Measurements from ENCODE around the gene GIT2. TPM values are rescaled to one million over a fixed set of nuclear protein-coding genes. Genes with fewer than 3 reads are reported as not detected.

GIT2 gene
- total RNA-seq, 1 donor from 2014 or later = 50.5 TPM

DNA sequence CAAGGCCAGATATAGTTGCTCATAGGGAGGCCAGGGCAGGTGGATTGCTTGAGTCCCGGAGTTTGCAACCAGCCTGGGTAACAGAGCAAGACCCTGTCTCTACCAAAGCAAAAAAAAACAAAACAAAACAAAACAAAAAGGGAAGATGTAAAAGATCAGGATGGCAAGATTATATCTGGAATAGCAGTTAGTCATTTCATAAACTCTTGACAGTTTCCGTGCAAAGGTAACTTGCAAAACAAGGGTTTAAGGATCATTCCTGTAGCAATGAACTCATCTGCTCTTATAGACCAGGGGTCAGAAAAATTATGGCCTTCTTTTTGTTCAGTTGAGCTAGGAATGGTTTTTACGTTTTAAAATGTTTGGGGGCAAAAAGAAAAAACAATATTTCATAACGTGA is 29.6 kb downstream of the GIT2 start:
- Histone ChIP-seq H3K27ac (replicated peaks) (no peak overlapping the region), H3K4me1 (peaks cover 31% of the 10 kb centered on the region), H3K36me3 (peaks cover 89% of the 10 kb centered on the region), H3K4me3 (no peak overlapping the region), H3K27me3 (ENCODE audit: low read depth) (no peaks in the 10 kb centered on the region), H3K9me3 (replicated peaks) (no peaks in the 10 kb centered on the region)
- intact Hi-C loops (cut with micrococcal nuclease) = no loop called here
- no peak for DNase-seq
- TF ChIP-seq, protein P1, sequence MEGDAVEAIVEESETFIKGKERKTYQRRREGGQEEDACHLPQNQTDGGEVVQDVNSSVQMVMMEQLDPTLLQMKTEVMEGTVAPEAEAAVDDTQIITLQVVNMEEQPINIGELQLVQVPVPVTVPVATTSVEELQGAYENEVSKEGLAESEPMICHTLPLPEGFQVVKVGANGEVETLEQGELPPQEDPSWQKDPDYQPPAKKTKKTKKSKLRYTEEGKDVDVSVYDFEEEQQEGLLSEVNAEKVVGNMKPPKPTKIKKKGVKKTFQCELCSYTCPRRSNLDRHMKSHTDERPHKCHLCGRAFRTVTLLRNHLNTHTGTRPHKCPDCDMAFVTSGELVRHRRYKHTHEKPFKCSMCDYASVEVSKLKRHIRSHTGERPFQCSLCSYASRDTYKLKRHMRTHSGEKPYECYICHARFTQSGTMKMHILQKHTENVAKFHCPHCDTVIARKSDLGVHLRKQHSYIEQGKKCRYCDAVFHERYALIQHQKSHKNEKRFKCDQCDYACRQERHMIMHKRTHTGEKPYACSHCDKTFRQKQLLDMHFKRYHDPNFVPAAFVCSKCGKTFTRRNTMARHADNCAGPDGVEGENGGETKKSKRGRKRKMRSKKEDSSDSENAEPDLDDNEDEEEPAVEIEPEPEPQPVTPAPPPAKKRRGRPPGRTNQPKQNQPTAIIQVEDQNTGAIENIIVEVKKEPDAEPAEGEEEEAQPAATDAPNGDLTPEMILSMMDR (IDR thresholded peaks at IDR 0.05; ENCODE audit: borderline replicate concordance) = no peak

GRCh38 chr12:109963743-109964429 is 32.3 kb downstream of the GIT2 start:
- no peaks in the 10 kb centered on the region for H3K27me3 ChIP-seq (ENCODE audit: low read depth)
- intact Hi-C loops (cut with micrococcal nuclease) = loop anchor here (2.0 kb wide), 1 partner anchor 29 kb away; no protein-coding TSS in a partner anchor
- H3K36me3 ChIP-seq = peaks cover 89% of the 10 kb centered on the region
- DNase-seq = no peak
- no peak overlapping the region for H3K4me3 ChIP-seq
- peak overlapping the region; percentile 73 for H3K27ac ChIP-seq (replicated peaks)
- H3K9me3 ChIP-seq (replicated peaks) = no peaks in the 10 kb centered on the region
- H3K4me1 ChIP-seq = peaks cover 43% of the 10 kb centered on the region
- TF ChIP-seq, protein P1 (IDR thresholded peaks at IDR 0.05; ENCODE audit: borderline replicate concordance) = no peak

DNA sequence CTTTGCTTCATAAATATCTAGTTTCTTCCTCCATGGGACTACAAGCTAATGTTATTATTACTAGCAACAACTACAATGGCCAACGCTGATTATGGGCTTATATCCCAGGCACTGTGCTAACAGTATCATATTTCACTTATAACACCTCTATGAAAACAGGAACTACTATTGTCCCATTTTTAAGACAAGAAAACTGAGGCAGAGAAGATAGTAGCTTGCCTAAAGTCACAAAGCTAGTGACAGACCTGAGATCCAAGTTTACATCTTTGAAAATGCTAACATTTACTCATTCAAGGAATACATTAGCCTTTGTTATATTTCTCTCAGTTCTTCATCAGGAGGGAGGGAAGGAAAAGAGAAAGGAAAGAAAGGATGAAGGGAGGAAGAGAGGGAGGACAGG is 32.8 kb downstream of the GIT2 start:
- no peak overlapping the region for H3K4me3 ChIP-seq
- H3K27me3 ChIP-seq (ENCODE audit: low read depth) = no peaks in the 10 kb centered on the region
- H3K9me3 ChIP-seq (replicated peaks) = no peaks in the 10 kb centered on the region
- DNase-seq = no peak
- intact Hi-C loops (cut with micrococcal nuclease) = loop anchor here (2.0 kb wide), 1 partner anchor 29 kb away; no protein-coding TSS in a partner anchor
- peak overlapping the region; percentile 73 for H3K27ac ChIP-seq (replicated peaks)
- H3K36me3 ChIP-seq = peaks cover 89% of the 10 kb centered on the region
- H3K4me1 ChIP-seq = peaks cover 43% of the 10 kb centered on the region
- TF ChIP-seq, protein P1 (IDR thresholded peaks at IDR 0.05; ENCODE audit: borderline replicate concordance) = no peak

GRCh38 chr12:109962398-109962797 is 33.8 kb downstream of the GIT2 start:
- Histone ChIP-seq H3K36me3 (peaks cover 89% of the 10 kb centered on the region), H3K4me3 (no peak overlapping the region), H3K4me1 (peaks cover 43% of the 10 kb centered on the region), H3K9me3 (replicated peaks) (no peaks in the 10 kb centered on the region), H3K27ac (replicated peaks) (peak overlapping the region; percentile 73), H3K27me3 (ENCODE audit: low read depth) (no peaks in the 10 kb centered on the region)
- TF ChIP-seq, protein P1 (IDR thresholded peaks at IDR 0.05; ENCODE audit: borderline replicate concordance) = no peak
- intact Hi-C loops (cut with micrococcal nuclease) = loop anchor here (2.0 kb wide), 1 partner anchor 28 kb away; no protein-coding TSS in a partner anchor
- no peak for DNase-seq

GRCh38 chr12:109961612-109962011 is 34.6 kb downstream of the GIT2 start:
- peak overlapping the region; percentile 73 for H3K27ac ChIP-seq (replicated peaks)
- intact Hi-C loops (cut with micrococcal nuclease) = loop anchor here (2.0 kb wide), 1 partner anchor 27 kb away; no protein-coding TSS in a partner anchor
- no peaks in the 10 kb centered on the region for H3K9me3 ChIP-seq (replicated peaks)
- DNase-seq = no peak
- TF ChIP-seq, protein P1 (IDR thresholded peaks at IDR 0.05; ENCODE audit: borderline replicate concordance) = no peak
- H3K4me3 ChIP-seq = peak overlapping the region; percentile 49
- H3K4me1 ChIP-seq = peaks cover 43% of the 10 kb centered on the region
- no peaks in the 10 kb centered on the region for H3K27me3 ChIP-seq (ENCODE audit: low read depth)
- H3K36me3 ChIP-seq = peaks cover 89% of the 10 kb centered on the region
